Measurements from ENCODE around the gene COPS6.

The COPS6 gene

GRCh38 chr7:100080907-100081534 lies 7.7 kb upstream of the COPS6 start:
- DNase-seq = no peak

- DNase-seq = peak; percentile 86
Measured at GRCh38 chr7:100081535-100082102, 7.2 kb upstream of the COPS6 start, which contains the start of gene ZNF3. ZNF3 (minus strand) TSS chr7:100081723; CDS start chr7:100077357, 4,366 bp downstream.

GRCh38 chr7:100082978-100083377 lies 5.8 kb upstream of the COPS6 start:
- no peak for DNase-seq

- DNase-seq = no peak
Measured at GRCh38 chr7:100085515-100085914, 3.3 kb upstream of the COPS6 start.

GRCh38 chr7:100087055-100087750 lies 1.6 kb upstream of the COPS6 start:
- DNase-seq = no peak

- DNase-seq = no peak
Measured at GRCh38 chr7:100088095-100088620, 611 bp upstream of the COPS6 start.

- no peak for DNase-seq
Measured at GRCh38 chr7:100089458-100090196, 858 bp downstream of the COPS6 start.

- DNase-seq = peak; percentile 65
Measured at GRCh38 chr7:100090527-100091410, 2.0 kb downstream of the COPS6 start.

- DNase-seq = no peak
Measured at GRCh38 chr7:100091411-100092181, 2.8 kb downstream of the COPS6 start.

GRCh38 chr7:100093054-100093453 lies 4.3 kb downstream of the COPS6 start:
- DNase-seq = no peak

GRCh38 chr7:100093498-100093897 lies 4.7 kb downstream of the COPS6 start:
- DNase-seq = no peak

- DNase-seq = no peak
Measured at GRCh38 chr7:100093925-100094486, 5.2 kb downstream of the COPS6 start.

GRCh38 chr7:100095289-100095688 lies 6.5 kb downstream of the COPS6 start:
- no peak for DNase-seq

GRCh38 chr7:100095704-100096103 lies 6.9 kb downstream of the COPS6 start:
- no peak for DNase-seq

- no peak for DNase-seq
Measured at GRCh38 chr7:100098913-100099312, 10.1 kb downstream of the COPS6 start.

- no peak for DNase-seq
Measured at GRCh38 chr7:100099452-100099851, 10.7 kb downstream of the COPS6 start.

- peak; percentile 54 for DNase-seq
Measured at GRCh38 chr7:100100420-100101015, 11.7 kb downstream of the COPS6 start.

- DNase-seq = peak; percentile 82
Measured at GRCh38 chr7:100101016-100101862, 12.5 kb downstream of the COPS6 start, which contains the start of the genes AP4M1 and MCM7. AP4M1 (plus strand) TSS chr7:100101643; CDS start chr7:100101715, 72 bp downstream. MCM7 (minus strand) TSS chr7:100101397; CDS start chr7:100101294, 103 bp downstream.
